ENCODE results near the gene RAB19. TPM values are rescaled to one million over a fixed set of nuclear protein-coding genes. Genes with fewer than 3 reads are reported as not detected.

Gene RAB19
- total RNA-seq, 1 donor from 2014 or later = not detected

Other genes with a start within 250 kb of the RAB19 start
- 24.4 TPM for gene KDM7A, start 227.1 kb upstream of the RAB19 start, total RNA-seq
- 56.7 TPM for gene SLC37A3, start 5.5 kb upstream of the RAB19 start, total RNA-seq
- gene MKRN1, start 75.4 kb downstream of the RAB19 start, total RNA-seq = 113 TPM
- 37.6 TPM for gene DENND2A, start 236.8 kb downstream of the RAB19 start, total RNA-seq